Measurements from ENCODE around the gene ACBD7. TPM values are rescaled to one million over a fixed set of nuclear protein-coding genes. Genes with fewer than 3 reads are reported as not detected.

ACBD7 gene
- total RNA-seq, 1 experiment from 2014 or later: 1.8 TPM

DNA sequence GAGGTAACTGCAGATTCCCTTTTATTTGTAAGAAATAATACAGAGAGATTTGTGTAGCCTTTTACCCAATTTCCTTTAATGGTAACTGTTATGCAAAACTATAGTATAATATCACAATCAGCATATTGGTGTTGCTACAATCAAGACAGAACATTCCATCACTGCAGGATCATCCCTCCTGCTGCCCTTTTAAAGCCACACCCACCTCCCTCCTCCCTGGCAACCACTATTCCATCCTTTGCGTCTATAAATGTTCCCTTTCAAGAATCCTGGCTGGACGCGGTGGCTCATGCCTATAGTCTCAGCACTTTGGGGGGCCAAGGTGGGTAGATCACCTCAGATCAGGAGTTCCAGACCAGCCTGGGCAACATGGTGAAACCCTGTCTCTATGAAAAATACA lies 13.2 kb downstream of the ACBD7 start:
- ChIA-PET POLR2A (no interaction called here), CTCF (no interaction called here)
- no peaks in the 10 kb centered on the region for H3K4me1 ChIP-seq (ENCODE audit: control insufficient read depth, insufficient read depth, low read length)
- H3K4me3 ChIP-seq (ENCODE audit: low read depth in 2 of 2, low read length in 2 of 2): no peak overlapping the region
- no peaks in the 10 kb centered on the region for H3K27me3 ChIP-seq (ENCODE audit: control insufficient read depth, insufficient read depth, low read length)
- no peak for ATAC-seq
- no peaks in the 10 kb centered on the region for H3K36me3 ChIP-seq (ENCODE audit: control insufficient read depth, insufficient read depth, low read length)
- no peak for DNase-seq (ENCODE audit: low read depth, low spot score)
- no peak for TF ChIP-seq POLR2AphosphoS5 (IDR thresholded peaks at IDR 0.05; ENCODE audit: low read depth, low read length)
- TF ChIP-seq, protein P1, sequence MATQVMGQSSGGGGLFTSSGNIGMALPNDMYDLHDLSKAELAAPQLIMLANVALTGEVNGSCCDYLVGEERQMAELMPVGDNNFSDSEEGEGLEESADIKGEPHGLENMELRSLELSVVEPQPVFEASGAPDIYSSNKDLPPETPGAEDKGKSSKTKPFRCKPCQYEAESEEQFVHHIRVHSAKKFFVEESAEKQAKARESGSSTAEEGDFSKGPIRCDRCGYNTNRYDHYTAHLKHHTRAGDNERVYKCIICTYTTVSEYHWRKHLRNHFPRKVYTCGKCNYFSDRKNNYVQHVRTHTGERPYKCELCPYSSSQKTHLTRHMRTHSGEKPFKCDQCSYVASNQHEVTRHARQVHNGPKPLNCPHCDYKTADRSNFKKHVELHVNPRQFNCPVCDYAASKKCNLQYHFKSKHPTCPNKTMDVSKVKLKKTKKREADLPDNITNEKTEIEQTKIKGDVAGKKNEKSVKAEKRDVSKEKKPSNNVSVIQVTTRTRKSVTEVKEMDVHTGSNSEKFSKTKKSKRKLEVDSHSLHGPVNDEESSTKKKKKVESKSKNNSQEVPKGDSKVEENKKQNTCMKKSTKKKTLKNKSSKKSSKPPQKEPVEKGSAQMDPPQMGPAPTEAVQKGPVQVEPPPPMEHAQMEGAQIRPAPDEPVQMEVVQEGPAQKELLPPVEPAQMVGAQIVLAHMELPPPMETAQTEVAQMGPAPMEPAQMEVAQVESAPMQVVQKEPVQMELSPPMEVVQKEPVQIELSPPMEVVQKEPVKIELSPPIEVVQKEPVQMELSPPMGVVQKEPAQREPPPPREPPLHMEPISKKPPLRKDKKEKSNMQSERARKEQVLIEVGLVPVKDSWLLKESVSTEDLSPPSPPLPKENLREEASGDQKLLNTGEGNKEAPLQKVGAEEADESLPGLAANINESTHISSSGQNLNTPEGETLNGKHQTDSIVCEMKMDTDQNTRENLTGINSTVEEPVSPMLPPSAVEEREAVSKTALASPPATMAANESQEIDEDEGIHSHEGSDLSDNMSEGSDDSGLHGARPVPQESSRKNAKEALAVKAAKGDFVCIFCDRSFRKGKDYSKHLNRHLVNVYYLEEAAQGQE (IDR thresholded peaks at IDR 0.05; ENCODE audit: insufficient read depth in 1 of 2, low read depth in 2 of 2, low read length in 1 of 2): no peak
- TF ChIP-seq TCF7L2 (IDR thresholded peaks at IDR 0.05; ENCODE audit: low read depth, low read length): no peak
- TF ChIP-seq, protein P2, sequence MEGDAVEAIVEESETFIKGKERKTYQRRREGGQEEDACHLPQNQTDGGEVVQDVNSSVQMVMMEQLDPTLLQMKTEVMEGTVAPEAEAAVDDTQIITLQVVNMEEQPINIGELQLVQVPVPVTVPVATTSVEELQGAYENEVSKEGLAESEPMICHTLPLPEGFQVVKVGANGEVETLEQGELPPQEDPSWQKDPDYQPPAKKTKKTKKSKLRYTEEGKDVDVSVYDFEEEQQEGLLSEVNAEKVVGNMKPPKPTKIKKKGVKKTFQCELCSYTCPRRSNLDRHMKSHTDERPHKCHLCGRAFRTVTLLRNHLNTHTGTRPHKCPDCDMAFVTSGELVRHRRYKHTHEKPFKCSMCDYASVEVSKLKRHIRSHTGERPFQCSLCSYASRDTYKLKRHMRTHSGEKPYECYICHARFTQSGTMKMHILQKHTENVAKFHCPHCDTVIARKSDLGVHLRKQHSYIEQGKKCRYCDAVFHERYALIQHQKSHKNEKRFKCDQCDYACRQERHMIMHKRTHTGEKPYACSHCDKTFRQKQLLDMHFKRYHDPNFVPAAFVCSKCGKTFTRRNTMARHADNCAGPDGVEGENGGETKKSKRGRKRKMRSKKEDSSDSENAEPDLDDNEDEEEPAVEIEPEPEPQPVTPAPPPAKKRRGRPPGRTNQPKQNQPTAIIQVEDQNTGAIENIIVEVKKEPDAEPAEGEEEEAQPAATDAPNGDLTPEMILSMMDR (IDR thresholded peaks at IDR 0.05): no peak
- no peak for TF ChIP-seq SIN3A (IDR thresholded peaks at IDR 0.05; ENCODE audit: borderline replicate concordance, insufficient read depth, low read depth, low read length)
- no peak overlapping the region for H3K27ac ChIP-seq (ENCODE audit: low read length)
- intact Hi-C loops (cut with micrococcal nuclease; ENCODE audit: unreplicated experiment) (no loop called here), in situ Hi-C loops (cut with HindIII; ENCODE audit: low pct_unique_long_range_greater_than_20kb, low sequenced_read_pairs) (no loop called here)
- 0 out of 2 replicates have a peak, but pooled peaks cover 3% of the 10 kb centered on the region for H3K9me3 ChIP-seq (ENCODE audit: control insufficient read depth, insufficient read depth, low read depth, low read length)
- no TSS peak for BruUV-seq (replicated peaks)

DNA sequence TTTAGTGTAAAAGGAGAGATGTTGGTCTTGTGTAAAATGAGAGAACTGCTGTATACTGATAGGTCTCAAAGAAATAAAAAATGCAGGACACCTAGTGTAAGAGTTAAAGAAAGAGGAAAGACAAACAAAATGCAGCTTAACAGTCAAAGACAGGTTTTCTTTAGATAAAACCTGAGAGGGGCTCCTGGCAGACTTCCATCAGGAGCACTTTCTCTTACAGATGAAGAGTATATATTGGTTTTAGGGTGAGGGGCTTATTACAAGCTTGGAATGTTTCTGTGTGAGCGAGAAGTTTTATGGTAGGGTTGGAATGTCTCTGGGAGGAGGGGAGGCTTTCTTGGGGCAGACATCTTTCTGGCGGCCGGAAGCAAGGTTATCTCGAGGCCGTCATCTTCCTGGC lies 16.2 kb downstream of the ACBD7 start:
- no TSS peak for BruUV-seq (replicated peaks)
- TF ChIP-seq SIN3A (IDR thresholded peaks at IDR 0.05; ENCODE audit: borderline replicate concordance, insufficient read depth, low read depth, low read length): no peak
- no peak for TF ChIP-seq POLR2AphosphoS5 (IDR thresholded peaks at IDR 0.05; ENCODE audit: low read depth, low read length)
- TF ChIP-seq TCF7L2 (IDR thresholded peaks at IDR 0.05; ENCODE audit: low read depth, low read length): no peak
- TF ChIP-seq, protein P1 (IDR thresholded peaks at IDR 0.05; ENCODE audit: insufficient read depth in 1 of 2, low read depth in 2 of 2, low read length in 1 of 2): no peak
- TF ChIP-seq, protein P2 (IDR thresholded peaks at IDR 0.05): no peak
- no peak for DNase-seq (ENCODE audit: low read depth, low spot score)
- ChIA-PET POLR2A (no interaction called here), CTCF (no interaction called here)
- no peaks in the 10 kb centered on the region for H3K4me1 ChIP-seq (ENCODE audit: control insufficient read depth, insufficient read depth, low read length)
- intact Hi-C loops (cut with micrococcal nuclease; ENCODE audit: unreplicated experiment): no loop called here
- H3K27ac ChIP-seq (ENCODE audit: low read length): no peak overlapping the region
- H3K4me3 ChIP-seq (ENCODE audit: low read depth in 2 of 2, low read length in 2 of 2): no peak overlapping the region
- H3K27me3 ChIP-seq (ENCODE audit: control insufficient read depth, insufficient read depth, low read length): no peaks in the 10 kb centered on the region
- no peaks in the 10 kb centered on the region for H3K36me3 ChIP-seq (ENCODE audit: control insufficient read depth, insufficient read depth, low read length)
- no peak for ATAC-seq
- H3K9me3 ChIP-seq (ENCODE audit: control insufficient read depth, insufficient read depth, low read depth, low read length): 0 out of 2 replicates have a peak, but pooled peaks cover 3% of the 10 kb centered on the region
- in situ Hi-C loops (cut with HindIII; ENCODE audit: low pct_unique_long_range_greater_than_20kb, low sequenced_read_pairs): no loop called here

Data from Panc1 (cell line).